VCaP (cell line): ENCODE results near the gene TTLL9.

Experiments
- H3K27ac ChIP-seq: fragments of 450-650 bp; 2 replicates; pipeline ENCODE4 v1.5.1; 2017
- CTCF ChIP-seq: fragments of 450-650 bp; conservative IDR thresholded peaks from 2 replicates; pipeline ENCODE4 v1.5.1; 2017; ENCODE audit warnings: mild to moderate bottlenecking, moderate library complexity

TTLL9 gene

GRCh38 chr20:31862157-31862470 lies 8.3 kb upstream of the TTLL9 start:
- no peak for TF ChIP-seq CTCF
- H3K27ac ChIP-seq: peak overlapping the region; percentile 53; the same call in 1 of the 2 replicates

GRCh38 chr20:31862506-31862905 lies 7.9 kb upstream of the TTLL9 start:
- TF ChIP-seq CTCF: no peak
- H3K27ac ChIP-seq: no peak overlapping the region

- no peak overlapping the region for H3K27ac ChIP-seq
- TF ChIP-seq CTCF: no peak
Observed at GRCh38 chr20:31863296-31864085, 6.9 kb upstream of the TTLL9 start.

GRCh38 chr20:31864521-31865400 lies 5.7 kb upstream of the TTLL9 start:
- H3K27ac ChIP-seq: no peak overlapping the region
- TF ChIP-seq CTCF: no peak

GRCh38 chr20:31866221-31866620 lies 4.2 kb upstream of the TTLL9 start:
- H3K27ac ChIP-seq: no peak overlapping the region
- TF ChIP-seq CTCF: no peak

GRCh38 chr20:31868853-31869672 lies 1.4 kb upstream of the TTLL9 start:
- no peak for TF ChIP-seq CTCF
- no peak overlapping the region; the same call in 1 of the 2 replicates for H3K27ac ChIP-seq

- H3K27ac ChIP-seq: peak overlapping the region; percentile 65; the same call in 1 of the 2 replicates
- no peak for TF ChIP-seq CTCF
Observed at GRCh38 chr20:31869673-31869941, 827 bp upstream of the TTLL9 start.
